Large intestine (tissue), 3 donors: ENCODE measurements around the gene ST6GALNAC3. TPM values are rescaled to one million over a fixed set of nuclear protein-coding genes. Genes with fewer than 3 reads are reported as not detected.

ENCODE experiments used
- DNase-seq, 2 donors: peaks; one replicate each; pipeline versions ENCODE4 v3.0.0 to v3.0.0-alpha.2; 2013
- H3K27ac ChIP-seq: one replicate; pipeline ENCODE4 v1.5.1; 2013; ENCODE audit warnings: low read length
- H3K27me3 ChIP-seq: 2 replicates; pipeline ENCODE4 v1.6.1; 2013; ENCODE audit warnings: low read length; ENCODE audit not compliant: control insufficient read depth, insufficient read depth
- H3K36me3 ChIP-seq: 2 replicates; pipeline ENCODE4 v1.6.1; 2013; ENCODE audit warnings: low read length; ENCODE audit not compliant: control insufficient read depth, insufficient read depth
- H3K4me1 ChIP-seq: one replicate; pipeline ENCODE4 v1.6.1; 2013; ENCODE audit warnings: low read length; ENCODE audit not compliant: control insufficient read depth, insufficient read depth
- H3K4me3 ChIP-seq: one replicate; pipeline ENCODE4 v1.5.1; 2013; ENCODE audit warnings: low read length
- H3K9me3 ChIP-seq: one replicate; pipeline ENCODE4 v1.6.1; 2013; ENCODE audit warnings: mild to moderate bottlenecking, low read depth, low read length, moderate library complexity; ENCODE audit not compliant: control insufficient read depth
- WGBS: methylation state at CpG from one replicate; pipeline ENCODE4 v1.1.5; 2013; ENCODE audit warnings: low lambda C conversion rate; ENCODE audit not compliant: insufficient coverage; 5-methylcytosine and 5-hydroxymethylcytosine counted together
- polyA plus RNA-seq: library from polyadenylated mRNA; unstranded; fragments of 120-200 nt; gene quantifications from one replicate; pipeline ENCODE4 v1.2.1, GENCODE V29; 2013

The ST6GALNAC3 gene
- polyA plus RNA-seq, 1 donor: 18.0 TPM

DNA sequence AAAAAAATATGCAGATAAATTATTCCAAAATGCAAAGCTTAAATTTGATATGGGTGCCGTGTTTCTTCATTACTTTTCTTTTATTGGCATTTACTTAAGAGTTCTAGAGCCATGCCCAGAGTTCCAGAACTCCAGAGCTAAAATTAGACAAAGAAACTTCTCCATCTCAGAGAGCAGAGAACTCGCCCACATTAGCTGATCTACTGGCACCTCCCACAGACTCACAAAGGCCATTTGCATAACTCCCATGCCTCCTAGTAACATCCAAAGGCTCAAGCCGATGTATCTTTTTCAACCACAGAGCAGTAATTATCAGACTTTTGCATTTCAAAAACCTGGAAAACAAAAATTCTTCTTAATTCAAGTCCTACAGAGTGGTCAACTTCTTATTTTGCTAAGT is 468.9 kb downstream of the ST6GALNAC3 start:
- WGBS: 100% methylated on average over 1 of the region's 3 CpGs
- Histone ChIP-seq H3K9me3 (peaks cover 2% of the 10 kb centered on the region), H3K36me3 (no peaks in the 10 kb centered on the region), H3K4me3 (no peak overlapping the region), H3K4me1 (peaks cover 20% of the 10 kb centered on the region), H3K27ac (no peak overlapping the region), H3K27me3 (no peaks in the 10 kb centered on the region)
- no peak for DNase-seq

DNA sequence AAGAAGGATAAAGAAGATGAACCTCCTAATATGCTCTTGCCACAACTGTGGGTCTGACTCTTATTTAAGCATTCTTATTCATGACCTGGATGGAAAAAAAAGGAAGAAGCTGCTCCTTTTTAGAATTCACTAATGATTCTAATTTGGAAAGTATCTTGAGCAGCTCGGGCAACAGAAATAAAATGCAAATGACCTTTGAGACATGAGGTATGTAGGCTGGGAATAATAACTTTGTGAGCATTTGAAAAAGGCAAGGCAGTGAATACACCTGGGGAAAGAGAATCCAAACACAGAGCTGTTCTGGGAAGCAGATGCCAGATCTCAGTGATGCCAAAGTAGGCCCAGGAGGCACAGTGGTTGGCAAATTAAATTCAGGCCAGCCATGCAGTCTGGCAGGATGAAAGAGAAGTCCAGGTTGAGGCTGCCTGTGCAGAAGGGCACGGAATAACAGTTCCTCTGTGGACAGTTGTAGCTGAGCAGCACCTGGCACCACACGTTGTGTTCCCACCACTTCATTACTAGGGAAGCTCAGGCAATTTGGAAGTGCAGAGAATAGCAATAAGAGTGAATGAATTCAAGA is 471.9 kb downstream of the ST6GALNAC3 start:
- Histone ChIP-seq H3K4me1 (peaks cover 23% of the 10 kb centered on the region), H3K27ac (no peak overlapping the region), H3K4me3 (no peak overlapping the region), H3K9me3 (no peaks in the 10 kb centered on the region), H3K27me3 (no peaks in the 10 kb centered on the region), H3K36me3 (no peaks in the 10 kb centered on the region)
- DNase-seq: peak; percentile 25 to 49
- WGBS: 20% methylated on average over 1 of the region's 3 CpGs

DNA sequence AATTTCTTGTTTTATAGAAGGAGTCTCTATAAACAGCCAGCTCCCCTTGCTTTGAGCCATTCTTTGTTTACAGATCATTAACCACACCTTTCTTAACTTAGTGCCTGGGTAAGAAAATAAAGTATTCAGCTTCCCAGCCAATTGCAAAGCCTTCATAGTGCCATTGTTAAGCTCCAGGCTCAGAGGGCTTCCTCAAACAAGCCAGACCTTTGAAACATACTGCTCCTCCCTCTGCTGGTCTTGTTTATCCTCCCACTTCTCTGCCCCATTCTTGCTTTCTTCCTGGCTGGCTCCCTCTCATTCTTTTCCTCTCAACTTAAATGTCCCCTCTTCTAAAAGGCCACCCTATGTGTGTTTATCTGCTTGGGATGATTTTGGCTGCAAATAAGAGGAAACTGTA is 473.4 kb downstream of the ST6GALNAC3 start:
- DNase-seq: peak; percentile 52 to 83
- Histone ChIP-seq H3K4me1 (peaks cover 23% of the 10 kb centered on the region), H3K36me3 (no peaks in the 10 kb centered on the region), H3K27ac (peak overlapping the region; percentile 43), H3K9me3 (no peaks in the 10 kb centered on the region), H3K27me3 (no peaks in the 10 kb centered on the region), H3K4me3 (no peak overlapping the region)

DNA sequence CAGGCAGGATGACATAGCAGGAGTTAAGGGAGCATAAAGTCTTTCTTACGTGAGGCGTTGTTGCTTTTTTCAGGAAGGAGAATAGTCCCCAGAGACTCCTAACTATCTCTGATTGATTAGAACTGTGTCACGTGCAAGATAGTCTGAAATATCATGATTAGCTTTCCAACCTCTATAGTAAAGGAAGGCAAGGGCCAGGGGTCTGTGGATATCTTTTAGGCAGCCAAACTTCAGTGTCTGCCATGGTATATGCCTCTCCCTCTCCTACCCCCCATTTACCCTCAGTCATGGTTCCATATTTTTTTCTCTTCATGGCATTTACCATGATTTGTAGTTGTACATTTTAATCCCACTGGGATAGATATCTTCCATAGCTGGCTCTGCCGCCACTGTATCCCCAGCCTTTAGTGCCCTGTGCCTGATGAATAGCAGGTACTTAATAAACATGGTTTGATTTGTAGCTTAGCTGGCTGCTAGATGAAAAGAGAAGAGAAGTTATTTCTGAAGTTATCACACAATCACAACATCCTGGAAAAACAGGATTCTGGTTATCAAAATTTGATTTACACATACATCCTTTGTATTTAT is 474.1 kb downstream of the ST6GALNAC3 start:
- H3K27me3 ChIP-seq: no peaks in the 10 kb centered on the region
- no peaks in the 10 kb centered on the region for H3K36me3 ChIP-seq
- no peak overlapping the region for H3K4me3 ChIP-seq
- peak overlapping the region; percentile 43 for H3K27ac ChIP-seq
- no peaks in the 10 kb centered on the region for H3K9me3 ChIP-seq
- no peak for DNase-seq
- peaks cover 23% of the 10 kb centered on the region for H3K4me1 ChIP-seq
- no CpG with 5 or more reads among the region's 4 CpGs for WGBS

DNA sequence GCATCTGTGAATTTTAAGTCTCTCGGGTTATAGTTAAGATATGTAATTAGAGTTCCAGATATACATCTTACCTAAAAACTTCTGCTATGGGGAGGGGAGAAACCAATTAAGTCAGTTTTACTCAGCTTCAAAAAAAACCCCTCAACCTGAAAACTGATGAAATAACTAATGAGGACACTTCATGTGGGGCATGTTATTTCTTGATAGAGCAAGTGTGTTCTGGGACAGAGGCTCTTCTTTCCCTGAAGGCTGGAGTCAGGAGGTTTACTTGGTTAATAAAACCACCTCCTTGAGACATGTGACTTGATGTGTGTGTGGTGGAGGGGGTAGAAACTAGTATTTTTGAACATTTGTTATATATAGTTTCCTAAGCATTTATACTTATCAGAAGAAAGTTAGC is 479.7 kb downstream of the ST6GALNAC3 start:
- Histone ChIP-seq H3K4me3 (no peak overlapping the region), H3K27me3 (no peaks in the 10 kb centered on the region), H3K9me3 (no peaks in the 10 kb centered on the region), H3K36me3 (no peaks in the 10 kb centered on the region), H3K27ac (no peak overlapping the region), H3K4me1 (no peaks in the 10 kb centered on the region)
- WGBS: 80% methylated on average over 1 of the region's 1 CpG
- no peak for DNase-seq

DNA sequence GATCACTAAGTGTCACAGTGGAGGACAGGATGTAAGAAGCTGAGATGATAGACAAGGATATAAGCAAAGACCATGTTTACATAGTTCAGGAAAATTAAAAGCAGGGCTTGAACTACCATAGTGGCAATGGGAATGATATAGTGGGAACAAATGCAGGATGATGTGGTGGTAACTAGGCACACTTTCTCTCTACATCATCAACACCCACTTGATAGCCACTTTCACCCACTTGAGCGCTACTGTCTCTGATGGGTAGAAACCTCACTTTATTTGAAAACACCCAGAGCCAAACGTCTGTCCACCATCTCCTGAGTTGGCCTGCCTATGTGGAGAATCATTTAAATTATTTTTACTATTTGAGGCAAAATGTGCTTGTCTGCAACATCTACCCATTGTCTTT is 487.7 kb downstream of the ST6GALNAC3 start:
- Histone ChIP-seq H3K27me3 (no peaks in the 10 kb centered on the region), H3K27ac (no peak overlapping the region), H3K4me1 (no peaks in the 10 kb centered on the region), H3K36me3 (no peaks in the 10 kb centered on the region), H3K9me3 (no peaks in the 10 kb centered on the region), H3K4me3 (no peak overlapping the region)
- no peak for DNase-seq
- no CpG with 5 or more reads among the region's 2 CpGs for WGBS

DNA sequence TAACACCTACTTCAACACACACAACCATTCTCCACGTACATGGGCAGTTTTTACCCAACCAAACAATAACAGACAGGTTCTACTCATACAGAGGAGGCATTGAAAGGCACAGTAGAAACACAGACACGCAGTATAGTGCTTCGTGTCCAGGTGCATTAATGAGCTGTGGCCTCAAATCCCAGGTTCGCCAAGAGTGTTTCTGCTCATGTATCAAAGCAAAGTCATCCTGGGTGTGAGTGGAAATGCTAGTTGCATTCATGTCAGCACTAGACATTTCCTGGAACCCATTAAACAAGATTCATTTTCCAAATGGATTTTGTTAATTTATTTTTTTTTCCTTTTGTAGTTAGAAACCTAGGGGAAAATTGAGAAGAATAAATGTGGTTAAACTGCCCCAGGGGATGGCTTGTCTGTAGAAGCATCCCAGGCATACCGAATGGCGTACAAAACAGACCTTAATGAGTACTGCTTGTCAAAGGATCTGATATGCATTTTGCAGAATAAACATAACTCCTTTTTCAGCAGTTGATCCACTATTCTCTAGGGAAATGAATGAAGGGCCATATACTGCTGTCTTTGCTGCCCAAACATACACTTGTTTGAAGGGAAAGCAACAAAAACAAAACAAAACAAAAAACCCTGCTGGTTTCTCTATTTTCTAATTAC is 494.2 kb downstream of the ST6GALNAC3 start:
- Histone ChIP-seq H3K4me3 (no peak overlapping the region), H3K9me3 (no peaks in the 10 kb centered on the region)
- WGBS: no CpG with 5 or more reads among the region's 6 CpGs

DNA sequence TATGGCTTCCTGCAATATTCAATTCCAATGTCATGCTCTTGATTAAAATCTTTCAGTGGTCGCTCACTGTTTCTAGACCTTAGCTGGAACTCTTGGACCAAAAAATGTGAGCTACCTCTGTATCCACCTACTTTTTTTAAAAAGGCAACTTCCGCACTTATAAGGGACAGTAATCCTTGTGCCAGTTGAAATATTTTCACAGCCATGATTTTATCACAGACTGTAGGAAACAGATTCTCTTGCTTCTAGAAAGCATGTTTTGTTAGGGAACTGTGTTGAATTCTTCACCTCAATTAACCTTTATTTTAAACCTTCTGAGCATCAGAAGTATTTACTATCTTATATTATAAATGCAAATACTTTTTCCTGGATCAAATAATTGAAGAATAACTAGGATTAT is 496.7 kb downstream of the ST6GALNAC3 start:
- WGBS: no CpG with 5 or more reads among the region's 2 CpGs
- Histone ChIP-seq H3K4me3 (no peak overlapping the region), H3K9me3 (no peaks in the 10 kb centered on the region), H3K27me3 (no peaks in the 10 kb centered on the region), H3K4me1 (no peaks in the 10 kb centered on the region), H3K27ac (no peak overlapping the region), H3K36me3 (no peaks in the 10 kb centered on the region)
- no peak for DNase-seq

More for the DNA sequence above, 494.2 kb downstream of the ST6GALNAC3 start:
- DNase-seq: no peak
- Histone ChIP-seq H3K27me3 (no peaks in the 10 kb centered on the region), H3K36me3 (no peaks in the 10 kb centered on the region), H3K4me1 (no peaks in the 10 kb centered on the region), H3K27ac (no peak overlapping the region)

DNA sequence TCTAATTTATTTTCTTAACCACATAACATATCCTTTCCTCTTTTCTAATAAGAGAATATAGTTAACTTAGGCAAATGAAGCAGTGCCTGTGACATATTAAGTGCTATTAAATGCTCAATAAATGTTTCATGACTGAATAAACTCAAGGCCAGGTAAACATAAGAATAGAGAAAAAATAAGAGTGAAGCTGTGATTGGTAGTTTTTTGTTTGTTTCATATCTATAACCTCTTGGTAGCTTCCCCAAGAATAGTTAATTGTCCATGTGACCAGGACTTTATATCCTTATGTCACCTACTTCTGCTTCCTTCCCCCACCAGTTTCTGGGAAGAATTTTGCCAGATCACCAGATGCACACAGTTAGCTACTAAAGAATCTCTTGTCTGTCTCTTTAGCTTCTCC is 497.7 kb downstream of the ST6GALNAC3 start:
- no peaks in the 10 kb centered on the region for H3K9me3 ChIP-seq
- no peak overlapping the region for H3K4me3 ChIP-seq
- no peaks in the 10 kb centered on the region for H3K36me3 ChIP-seq
- no peaks in the 10 kb centered on the region for H3K4me1 ChIP-seq
- no peaks in the 10 kb centered on the region for H3K27me3 ChIP-seq
- H3K27ac ChIP-seq: no peak overlapping the region
- no peak for DNase-seq

DNA sequence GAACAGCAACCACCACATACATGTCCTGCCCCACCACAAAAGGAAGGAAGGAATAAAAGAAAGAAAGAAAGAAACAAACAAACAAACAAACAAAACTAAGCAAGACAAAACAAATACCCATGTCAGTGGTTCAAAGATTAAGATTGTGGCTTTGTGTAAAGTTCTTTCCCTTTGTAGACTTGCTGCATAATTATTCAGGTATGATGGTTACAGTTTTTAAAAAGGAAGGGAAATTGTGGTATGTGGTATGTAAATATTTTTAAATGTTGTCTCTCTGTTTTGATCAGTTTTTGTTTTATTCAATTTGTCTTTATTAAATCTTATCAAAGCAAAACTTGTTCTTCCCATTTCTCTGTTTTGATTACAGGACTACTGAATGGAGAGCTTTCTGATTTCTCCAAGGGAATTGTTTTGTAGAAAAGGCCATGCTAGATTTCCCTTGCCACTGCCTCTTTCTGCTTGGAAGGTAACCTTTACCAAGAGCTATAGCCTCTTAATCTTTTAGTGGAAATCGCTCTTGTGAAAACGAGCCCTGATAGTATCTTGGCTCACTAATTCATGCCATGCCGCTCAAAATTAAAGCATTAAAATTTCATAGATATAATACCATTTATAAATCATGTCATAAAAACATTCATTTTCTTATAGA is 502.5 kb downstream of the ST6GALNAC3 start:
- H3K27me3 ChIP-seq: no peaks in the 10 kb centered on the region
- no peak overlapping the region for H3K27ac ChIP-seq
- WGBS: 77% methylated on average over 2 of the region's 3 CpGs
- no peak for DNase-seq
- H3K4me3 ChIP-seq: no peak overlapping the region
- no peaks in the 10 kb centered on the region for H3K36me3 ChIP-seq
- H3K4me1 ChIP-seq: no peaks in the 10 kb centered on the region
- no peaks in the 10 kb centered on the region for H3K9me3 ChIP-seq
